Amniotic epithelial cell (primary cell): ENCODE measurements around the gene RWDD1.
A peak's percentile ranks its signal among the peaks of the same experiment; 100 is the strongest.
"Not testable (repeated sequence)": the region's sequence is repeated elsewhere in the genome, so short reads cannot be mapped to it uniquely, and the experiment has no call there.

Experiments used
- DNase-seq: peaks from one replicate; pipeline ENCODE4 v3.0.0-alpha.2; 2010; ENCODE audit warnings: low read depth

The RWDD1 gene

GRCh38 chr6:116561377-116562018, 9.8 kb upstream of the RWDD1 start:
- DNase-seq: peak; percentile 68

GRCh38 chr6:116562019-116562403, 9.3 kb upstream of the RWDD1 start:
- no peak for DNase-seq

- DNase-seq: peak; percentile 40
Measured at GRCh38 chr6:116562614-116563013, 8.7 kb upstream of the RWDD1 start.

- no peak for DNase-seq
Measured at GRCh38 chr6:116563830-116564229, 7.5 kb upstream of the RWDD1 start.

DNA sequence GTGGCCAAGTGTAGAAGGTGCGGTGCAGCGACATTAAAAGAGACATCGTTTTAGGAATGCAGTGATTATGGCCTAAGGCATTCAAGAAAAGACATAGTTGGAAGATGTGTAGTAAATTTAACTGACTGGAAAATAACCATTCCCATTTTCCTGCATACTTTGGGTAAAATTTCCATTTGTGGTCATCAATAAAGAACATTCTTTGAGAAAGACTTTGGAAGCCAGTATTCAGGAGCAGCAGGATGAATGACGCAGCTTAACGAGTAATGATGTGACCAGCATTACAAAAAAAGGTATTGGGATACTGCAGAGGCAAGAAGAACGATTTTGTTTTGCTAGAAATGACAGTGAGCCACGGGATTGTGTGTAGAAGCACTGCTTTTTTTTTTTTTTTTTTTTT, 7.0 kb upstream of the RWDD1 start:
- no peak for DNase-seq

DNA sequence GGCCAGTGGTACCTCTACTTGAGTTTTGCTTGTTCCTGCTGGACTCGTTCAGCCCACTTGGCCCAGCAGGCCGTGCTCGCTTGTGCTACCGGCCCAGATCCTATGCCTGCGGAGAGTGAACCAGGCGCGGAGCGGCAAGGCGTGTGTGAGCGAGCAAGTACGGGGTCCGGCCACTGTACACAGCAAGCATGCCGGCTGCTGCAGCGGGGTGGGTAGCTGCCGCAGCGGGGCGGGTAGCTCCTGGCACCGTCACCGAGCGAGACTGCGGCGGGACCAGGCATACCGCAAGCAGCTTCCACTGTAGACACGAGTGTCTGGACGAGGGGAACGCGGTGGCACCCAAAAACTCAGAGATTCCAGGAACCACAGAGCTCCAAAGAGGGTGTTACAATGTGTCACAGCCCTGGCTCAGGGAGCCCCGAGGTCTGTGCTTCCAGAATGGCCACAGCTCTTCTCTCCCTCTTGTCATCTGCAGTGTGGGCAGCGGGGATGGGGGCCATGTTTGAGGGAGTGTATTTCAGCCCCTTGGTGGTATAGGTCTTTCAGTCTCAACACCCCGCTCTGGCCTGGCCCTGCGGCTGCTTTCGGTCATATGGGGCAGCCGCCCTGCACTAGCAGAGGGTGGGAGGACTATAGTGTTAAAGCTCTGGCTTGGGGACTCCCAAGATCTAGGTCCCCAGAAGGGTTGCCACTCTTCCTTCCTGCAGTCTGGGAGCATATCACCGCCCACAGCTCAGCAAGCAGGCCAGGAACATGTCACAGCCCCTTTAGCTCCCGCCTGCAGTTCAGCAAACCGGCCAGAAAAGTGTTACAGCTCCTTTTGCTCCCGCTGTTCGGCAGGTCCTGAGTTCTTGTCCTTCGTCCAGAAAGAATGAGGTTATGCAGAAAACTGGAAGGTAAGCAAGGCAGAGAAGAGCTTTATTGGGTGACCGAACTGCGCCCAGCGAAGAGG, 6.1 kb upstream of the RWDD1 start:
- no peak for DNase-seq

GRCh38 chr6:116568111-116568510, 3.2 kb upstream of the RWDD1 start:
- no peak for DNase-seq

- no peak for DNase-seq
Measured at GRCh38 chr6:116568821-116569755, 2.2 kb upstream of the RWDD1 start.

GRCh38 chr6:116571683-116572000, 338 bp downstream of the RWDD1 start:
- no peak for DNase-seq

GRCh38 chr6:116572162-116572561, 858 bp downstream of the RWDD1 start:
- peak; percentile 40 for DNase-seq

DNA sequence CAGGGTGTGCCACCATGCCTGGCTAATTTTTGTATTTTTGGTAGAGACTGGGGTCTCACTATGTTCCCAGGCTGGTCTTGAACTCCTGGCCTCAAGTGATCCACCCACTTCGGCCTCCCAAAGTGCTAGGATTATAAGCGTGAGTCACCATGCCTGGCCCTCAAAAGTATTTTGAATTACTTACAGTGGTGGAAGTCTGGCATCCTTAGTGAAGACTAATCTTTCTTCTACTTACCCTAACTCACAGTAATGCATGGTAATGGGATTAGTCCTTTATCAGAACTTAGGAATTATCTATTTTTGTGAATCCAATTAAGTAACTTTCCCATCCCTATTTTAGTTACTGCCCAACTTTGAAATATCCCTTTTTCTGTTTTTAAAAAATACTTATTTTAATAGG, 3.9 kb downstream of the RWDD1 start:
- DNase-seq: peak; percentile 39

DNA sequence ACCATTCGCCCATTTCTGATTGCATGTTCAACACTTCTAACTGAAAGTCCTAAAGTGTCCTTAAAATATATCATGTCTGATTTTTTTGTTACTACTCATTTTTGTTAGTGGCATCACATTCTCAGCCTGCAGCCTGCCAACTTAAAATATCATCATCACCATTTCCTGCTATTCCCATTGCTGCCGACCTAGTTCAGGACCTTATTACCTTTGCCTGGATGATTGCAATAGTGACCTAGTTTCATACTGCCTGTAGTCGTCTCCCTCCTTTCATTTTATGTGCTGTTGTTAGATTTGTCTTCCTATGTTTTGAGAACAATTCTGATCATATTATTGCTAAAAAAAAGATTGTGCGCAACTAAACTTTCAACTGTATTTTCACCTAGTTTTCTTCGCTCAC, 6.2 kb downstream of the RWDD1 start:
- DNase-seq: no peak

GRCh38 chr6:116578335-116578734, 7.0 kb downstream of the RWDD1 start:
- no peak for DNase-seq

GRCh38 chr6:116579143-116579542, 7.8 kb downstream of the RWDD1 start:
- DNase-seq: peak; percentile 84

DNA sequence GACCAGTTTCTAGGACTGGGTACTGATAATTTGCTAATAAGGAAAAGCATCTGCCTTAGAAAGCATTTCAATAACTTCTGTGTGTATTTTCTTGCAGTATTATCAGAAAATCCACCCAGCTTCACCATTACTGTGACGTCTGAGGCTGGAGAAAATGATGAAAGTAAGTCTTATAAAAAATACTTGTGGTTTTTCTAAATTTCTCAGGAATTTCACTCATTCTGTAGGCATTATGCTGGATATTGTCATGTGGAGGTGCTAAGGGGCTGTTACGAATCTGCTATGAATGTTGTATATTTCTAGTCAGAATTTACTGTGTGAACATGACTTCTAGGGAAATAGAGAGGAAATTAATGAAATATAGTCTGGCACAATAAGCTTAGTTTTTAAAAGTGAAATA, 8.9 kb downstream of the RWDD1 start:
- peak; percentile 90 for DNase-seq

- no peak for DNase-seq
Measured at GRCh38 chr6:116586276-116586675, 15.0 kb downstream of the RWDD1 start.

DNA sequence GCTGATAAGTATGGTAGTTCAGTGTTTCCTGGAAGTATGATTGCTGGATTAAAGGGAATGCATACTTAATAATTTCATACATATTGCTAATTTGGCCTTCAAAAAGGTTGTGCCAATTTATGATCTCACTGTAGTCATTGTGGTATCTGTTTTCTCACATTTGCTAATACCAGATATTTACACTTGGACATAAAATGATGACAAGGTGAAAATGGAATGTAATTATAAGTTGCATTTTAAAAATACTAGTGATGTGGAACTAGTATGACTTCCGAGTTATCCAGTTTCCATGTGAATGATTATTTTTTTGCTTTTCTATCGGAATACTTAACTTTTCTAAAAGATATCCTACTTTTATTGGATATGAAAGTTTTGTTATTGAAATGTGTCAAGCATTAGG, 15.4 kb downstream of the RWDD1 start:
- DNase-seq: no peak

GRCh38 chr6:116595247-116595646, 23.9 kb downstream of the RWDD1 start:
- no peak for DNase-seq

GRCh38 chr6:116596815-116597214, 25.5 kb downstream of the RWDD1 start:
- peak; percentile 42 for DNase-seq

DNA sequence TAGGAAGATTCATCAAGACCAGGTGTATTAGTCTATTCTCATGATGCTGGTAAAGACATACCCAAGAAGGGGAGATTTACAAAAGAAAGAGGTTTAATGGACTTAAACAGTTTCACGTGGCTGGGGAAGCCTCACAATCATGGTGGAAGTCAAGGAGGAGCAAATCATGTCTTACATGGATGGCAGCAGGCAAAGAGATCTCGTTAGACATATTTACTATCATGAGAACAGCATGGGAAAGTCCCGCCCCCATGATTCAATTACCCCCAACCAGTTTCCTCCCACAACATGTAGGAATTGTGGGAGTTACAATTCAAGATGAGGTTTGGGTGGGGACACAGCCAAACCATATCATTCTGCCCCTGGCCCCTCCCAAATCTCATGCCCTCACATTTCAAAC, 32.6 kb downstream of the RWDD1 start:
- not testable (repeated sequence) for DNase-seq

- DNase-seq: not testable (repeated sequence)
Measured at GRCh38 chr6:116604868-116605267, 33.6 kb downstream of the RWDD1 start.

GRCh38 chr6:116605935-116606334, 34.6 kb downstream of the RWDD1 start:
- DNase-seq: no peak
